Hindlimb muscle (tissue), 1 donor: Measurements from ENCODE around the gene VDAC1. TPM values are rescaled to one million over a fixed set of nuclear protein-coding genes. Genes with fewer than 3 reads are reported as not detected.
"Not testable (repeated sequence)": the region's sequence is repeated elsewhere in the genome, so short reads cannot be mapped to it uniquely, and the experiment has no call there.

Experiments used
- DNase-seq: peaks from one replicate; pipeline ENCODE4 v3.0.0-alpha.2; 2013
- polyA plus RNA-seq: library from polyadenylated mRNA; unstranded; fragments of 120-200 nt; gene quantifications from one replicate; pipeline ENCODE4 v1.2.1, GENCODE V29; 2013; ENCODE audit not compliant: insufficient read length

VDAC1 gene
- polyA plus RNA-seq, 1 donor: 208 TPM

- no peak for DNase-seq
Measured at GRCh38 chr5:133966090-133966489, 38.7 kb downstream of the VDAC1 start.

GRCh38 chr5:133963493-133964128, 41.2 kb downstream of the VDAC1 start:
- DNase-seq: no peak

- no peak for DNase-seq
Measured at GRCh38 chr5:133962801-133963476, 41.8 kb downstream of the VDAC1 start.

GRCh38 chr5:133962131-133962530, 42.6 kb downstream of the VDAC1 start:
- no peak for DNase-seq

GRCh38 chr5:133959643-133960042, 45.1 kb downstream of the VDAC1 start:
- DNase-seq: no peak

- no peak for DNase-seq
Measured at GRCh38 chr5:133957591-133957990, 47.2 kb downstream of the VDAC1 start.

GRCh38 chr5:133957080-133957479, 47.7 kb downstream of the VDAC1 start:
- no peak for DNase-seq

- not testable (repeated sequence) for DNase-seq
Measured at GRCh38 chr5:133956196-133956595, 48.6 kb downstream of the VDAC1 start.

- no peak for DNase-seq
Measured at GRCh38 chr5:133953568-133954145, 51.1 kb downstream of the VDAC1 start.

- DNase-seq: no peak
Measured at GRCh38 chr5:133952729-133953567, 51.8 kb downstream of the VDAC1 start.

- no peak for DNase-seq
Measured at GRCh38 chr5:133950821-133951612, 53.8 kb downstream of the VDAC1 start.

GRCh38 chr5:133948721-133949120, 56.1 kb downstream of the VDAC1 start:
- DNase-seq: no peak

GRCh38 chr5:133947431-133947841, 57.3 kb downstream of the VDAC1 start:
- DNase-seq: no peak

- DNase-seq: no peak
Measured at GRCh38 chr5:133945568-133945967, 59.2 kb downstream of the VDAC1 start.

GRCh38 chr5:133944263-133945185, 60.3 kb downstream of the VDAC1 start:
- DNase-seq: no peak

- DNase-seq: no peak
Measured at GRCh38 chr5:133943475-133943817, 61.3 kb downstream of the VDAC1 start.

GRCh38 chr5:133942614-133943474, 61.9 kb downstream of the VDAC1 start:
- no peak for DNase-seq

- no peak for DNase-seq
Measured at GRCh38 chr5:133941456-133942196, 63.1 kb downstream of the VDAC1 start.

- DNase-seq: no peak
Measured at GRCh38 chr5:133939668-133940067, 65.1 kb downstream of the VDAC1 start.
